ENCODE data around the gene PPAT.
A peak's percentile ranks its signal among the peaks of the same experiment; 100 is the strongest.

PPAT gene

GRCh38 chr4:56424176-56424575, 11.2 kb downstream of the PPAT start:
- Histone ChIP-seq H3K27ac (no peak overlapping the region), H3K4me3 (no peak overlapping the region)
- TF ChIP-seq CTCF (IDR thresholded peaks at IDR 0.05) = no peak
- DNase-seq (ENCODE audit: low spot score) = no peak

GRCh38 chr4:56417396-56417795, 18.0 kb downstream of the PPAT start:
- H3K27ac ChIP-seq = no peak overlapping the region
- H3K4me3 ChIP-seq = no peak overlapping the region
- TF ChIP-seq CTCF (IDR thresholded peaks at IDR 0.05) = no peak
- no peak for DNase-seq (ENCODE audit: low spot score)

DNA sequence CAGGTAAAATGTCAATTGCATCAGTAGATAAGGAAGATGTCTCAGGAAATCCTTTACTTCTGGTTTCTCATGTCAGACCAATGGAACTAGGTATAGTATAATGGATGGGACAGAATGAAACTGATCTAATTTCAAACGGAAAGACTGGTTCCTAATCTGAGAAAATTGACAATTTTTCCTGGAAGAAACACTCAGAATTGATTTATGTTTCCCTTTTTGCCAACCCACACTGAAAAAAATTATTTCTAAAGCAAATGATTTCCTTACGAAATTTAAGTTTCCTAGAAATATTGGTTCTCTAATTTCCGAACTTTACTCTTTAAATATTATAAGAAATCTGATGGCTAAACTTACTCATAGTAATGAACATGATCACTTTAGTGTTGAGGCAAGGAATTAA, 19.1 kb downstream of the PPAT start:
- no peak for TF ChIP-seq CTCF (IDR thresholded peaks at IDR 0.05)
- Histone ChIP-seq H3K4me3 (no peak overlapping the region), H3K27ac (no peak overlapping the region)
- DNase-seq (ENCODE audit: low spot score) = no peak

DNA sequence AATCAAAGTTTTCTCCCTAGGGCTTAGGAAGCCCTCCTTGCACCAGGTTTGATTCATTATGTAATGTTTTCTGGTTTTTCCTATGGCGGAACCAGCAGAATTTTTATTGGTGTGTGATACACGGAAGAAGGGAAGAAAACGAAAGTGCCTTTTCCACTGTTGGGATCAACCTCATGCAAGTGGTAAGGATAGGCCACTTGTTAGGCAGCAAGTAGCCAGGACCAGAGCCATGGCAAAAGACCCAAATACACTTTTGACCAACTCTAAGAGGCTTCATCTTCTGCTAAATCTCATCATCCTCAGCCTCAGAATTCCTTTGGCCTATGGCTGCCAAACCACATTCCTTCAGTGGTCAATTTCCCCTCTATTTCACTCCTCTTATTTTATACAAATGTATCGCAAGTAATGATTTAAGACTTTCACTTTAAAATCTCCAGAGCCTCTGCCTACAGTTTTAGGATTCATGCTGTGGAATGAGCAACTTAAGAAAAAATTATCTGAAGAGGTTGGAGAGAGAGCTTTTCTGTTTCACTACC, 21.2 kb downstream of the PPAT start:
- H3K27ac ChIP-seq = no peak overlapping the region
- TF ChIP-seq CTCF (IDR thresholded peaks at IDR 0.05) = no peak
- H3K4me3 ChIP-seq = no peak overlapping the region
- no peak for DNase-seq (ENCODE audit: low spot score)

- TF ChIP-seq CTCF (IDR thresholded peaks at IDR 0.05) = no peak
- no peak for DNase-seq (ENCODE audit: low spot score)
- Histone ChIP-seq H3K27ac (peak overlapping the region in 1 of 2 donors; percentile 14), H3K4me3 (peak overlapping the region; percentile 33)
Observed at GRCh38 chr4:56410247-56411062, 25.0 kb downstream of the PPAT start.

DNA sequence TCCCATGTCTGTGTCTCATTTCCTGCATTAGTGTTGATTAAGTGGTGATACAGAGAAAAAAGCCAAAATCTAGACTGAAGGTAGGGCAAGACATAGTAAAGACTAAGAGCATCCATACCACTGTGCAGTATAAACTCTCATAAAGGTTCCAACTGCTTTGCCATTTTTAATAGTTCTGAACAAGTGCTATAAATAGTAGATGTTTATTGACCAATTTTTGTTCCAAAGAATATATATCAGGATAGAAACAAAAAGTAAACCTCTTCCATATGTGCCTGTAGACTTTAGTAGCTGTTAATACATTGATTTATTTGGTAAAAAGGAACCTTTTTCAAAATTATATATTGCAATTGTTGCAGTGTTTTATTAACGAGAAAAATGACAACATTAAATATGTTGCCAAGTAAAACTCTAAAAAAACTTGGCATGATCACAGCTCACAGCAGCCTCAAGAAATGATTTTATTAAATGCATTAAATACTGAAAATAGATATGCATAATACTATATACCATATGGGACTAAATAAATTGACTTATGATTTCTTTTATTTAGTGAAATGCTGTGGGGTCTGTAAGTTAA, 25.8 kb downstream of the PPAT start:
- Histone ChIP-seq H3K4me3 (peak overlapping the region; percentile 33), H3K27ac (peak overlapping the region in 1 of 2 donors; percentile 14)
- no peak for TF ChIP-seq CTCF (IDR thresholded peaks at IDR 0.05)
- DNase-seq (ENCODE audit: low spot score) = no peak

GRCh38 chr4:56408978-56409377, 26.4 kb downstream of the PPAT start:
- no peak for DNase-seq (ENCODE audit: low spot score)
- H3K4me3 ChIP-seq = no peak overlapping the region
- no peak overlapping the region for H3K27ac ChIP-seq
- TF ChIP-seq CTCF (IDR thresholded peaks at IDR 0.05) = no peak

Measured in coronary artery (tissue), 2 donors.